ENCODE data around the gene KTI12.
"Not testable (repeated sequence)": the region's sequence is repeated elsewhere in the genome, so short reads cannot be mapped to it uniquely, and the experiment has no call there.

KTI12 gene

DNA sequence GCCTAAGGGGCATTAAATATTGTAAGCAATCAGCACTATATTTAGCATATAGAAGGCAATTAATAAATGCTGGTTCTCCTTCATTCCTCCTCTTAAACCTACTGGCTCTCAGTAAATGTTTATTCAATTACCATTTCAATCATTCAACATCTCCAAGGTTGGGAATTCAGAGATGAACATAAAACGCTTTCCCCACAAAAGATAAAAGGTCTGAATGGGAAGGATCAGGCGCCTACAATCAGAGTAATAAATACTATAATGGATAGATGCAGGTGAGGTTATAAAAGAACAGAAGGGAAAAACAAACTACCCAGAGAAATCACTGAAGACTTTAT, 407 bp upstream of the KTI12 start:
- peak overlapping the region; percentile 76 for H3K4me3 ChIP-seq (ENCODE audit: low read length)
- H3K9me3 ChIP-seq (ENCODE audit: control insufficient read depth, low read length), result no peaks in the 10 kb centered on the region
- H3K36me3 ChIP-seq (ENCODE audit: control insufficient read depth, insufficient read depth, low read length), result no peaks in the 10 kb centered on the region
- no peaks in the 10 kb centered on the region for H3K27me3 ChIP-seq (ENCODE audit: control insufficient read depth, insufficient read depth, low read length)
- H3K4me1 ChIP-seq (ENCODE audit: control insufficient read depth, insufficient read depth, low read length), result peaks cover 23% of the 10 kb centered on the region
- peak overlapping the region; percentile 76 for H3K9ac ChIP-seq (ENCODE audit: low read length)

DNA sequence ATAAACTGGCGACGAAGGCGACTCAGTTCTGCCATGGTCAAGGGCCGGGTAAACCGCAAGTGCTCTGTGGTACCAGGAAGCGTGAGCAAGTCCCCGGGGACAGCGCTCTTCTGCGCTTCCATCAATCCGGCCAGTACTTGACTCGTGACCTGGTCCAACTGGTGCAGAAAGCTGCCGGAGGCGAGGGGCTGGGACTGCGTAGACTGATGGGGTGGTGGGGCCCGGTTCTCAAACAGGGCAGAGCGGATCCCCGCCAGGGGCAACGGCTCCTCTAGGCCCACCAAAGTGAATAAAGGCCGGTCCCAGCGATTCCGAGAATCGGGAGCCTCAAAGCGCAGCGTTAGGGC, 852 bp downstream of the KTI12 start:
- no peaks in the 10 kb centered on the region for H3K36me3 ChIP-seq (ENCODE audit: control insufficient read depth, insufficient read depth, low read length)
- no peaks in the 10 kb centered on the region for H3K27me3 ChIP-seq (ENCODE audit: control insufficient read depth, insufficient read depth, low read length)
- H3K4me1 ChIP-seq (ENCODE audit: control insufficient read depth, insufficient read depth, low read length), result peaks cover 34% of the 10 kb centered on the region
- H3K9me3 ChIP-seq (ENCODE audit: control insufficient read depth, low read length), result no peaks in the 10 kb centered on the region
- peak overlapping the region; percentile 76 for H3K4me3 ChIP-seq (ENCODE audit: low read length)
- H3K9ac ChIP-seq (ENCODE audit: low read length), result peak overlapping the region; percentile 76

DNA sequence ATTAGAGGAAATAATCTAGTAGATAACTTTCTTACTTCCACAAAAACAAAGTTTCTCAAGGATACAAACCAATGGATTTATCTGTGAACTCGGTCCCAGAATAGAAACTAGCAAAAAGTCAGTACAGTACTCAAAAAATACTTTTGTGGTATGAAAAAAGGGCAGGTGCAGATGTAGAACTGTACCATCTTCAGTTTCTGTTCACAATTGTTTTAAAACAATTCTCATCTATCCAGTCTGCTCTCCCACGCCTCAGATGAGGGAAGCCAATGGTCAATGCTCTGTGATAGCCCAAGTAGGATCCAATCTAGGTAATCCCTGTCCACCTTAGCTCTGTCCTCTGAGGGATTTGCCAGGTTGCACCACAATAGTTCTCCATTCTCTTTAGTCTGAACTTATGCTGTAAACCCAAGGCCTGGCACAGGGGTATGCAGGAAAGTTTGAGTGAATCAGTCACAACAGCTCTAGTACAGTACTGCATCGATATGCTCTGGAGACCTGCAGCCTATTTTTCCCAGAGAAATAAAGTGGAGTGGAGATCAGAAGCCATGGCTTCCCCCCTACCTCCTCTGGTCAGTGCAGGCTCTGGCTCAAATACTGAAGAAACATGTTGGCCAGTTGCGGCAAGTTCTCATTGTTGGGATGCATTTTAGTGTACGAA, 1.4 kb downstream of the KTI12 start:
- no peaks in the 10 kb centered on the region for H3K9me3 ChIP-seq (ENCODE audit: control insufficient read depth, low read length)
- H3K4me1 ChIP-seq (ENCODE audit: control insufficient read depth, insufficient read depth, low read length), result peaks cover 36% of the 10 kb centered on the region
- H3K4me3 ChIP-seq (ENCODE audit: low read length), result peak overlapping the region; percentile 76

DNA sequence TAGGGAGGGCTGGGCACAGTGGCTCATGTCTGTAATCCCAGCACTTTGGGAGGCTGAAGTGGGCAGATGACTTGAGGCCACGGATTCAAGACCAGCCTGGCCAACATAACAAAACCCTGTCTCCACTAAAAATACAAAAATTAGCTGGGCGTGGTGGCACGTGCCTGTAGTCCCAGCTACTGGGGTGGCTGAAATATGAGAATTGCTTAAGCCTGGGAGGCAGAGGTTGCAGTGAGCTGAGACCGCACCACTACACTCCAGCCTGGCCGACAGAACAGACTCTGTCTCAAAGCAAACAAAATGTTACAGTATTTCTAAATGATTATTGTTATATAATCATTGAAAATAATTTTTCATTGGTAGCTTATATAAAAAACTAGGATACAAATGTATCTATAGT, 4.8 kb downstream of the KTI12 start:
- peaks cover 34% of the 10 kb centered on the region for H3K4me1 ChIP-seq (ENCODE audit: control insufficient read depth, insufficient read depth, low read length)
- H3K27me3 ChIP-seq (ENCODE audit: control insufficient read depth, insufficient read depth, low read length); H3K36me3 ChIP-seq (ENCODE audit: control insufficient read depth, insufficient read depth, low read length); H3K9me3 ChIP-seq (ENCODE audit: control insufficient read depth, low read length); H3K9ac ChIP-seq (ENCODE audit: low read length); H3K4me3 ChIP-seq (ENCODE audit: low read length): not testable (repeated sequence)

More for the DNA sequence above, 1.4 kb downstream of the KTI12 start:
- no peaks in the 10 kb centered on the region for H3K36me3 ChIP-seq (ENCODE audit: control insufficient read depth, insufficient read depth, low read length)
- no peaks in the 10 kb centered on the region for H3K27me3 ChIP-seq (ENCODE audit: control insufficient read depth, insufficient read depth, low read length)
- peak overlapping the region; percentile 76 for H3K9ac ChIP-seq (ENCODE audit: low read length)

DNA sequence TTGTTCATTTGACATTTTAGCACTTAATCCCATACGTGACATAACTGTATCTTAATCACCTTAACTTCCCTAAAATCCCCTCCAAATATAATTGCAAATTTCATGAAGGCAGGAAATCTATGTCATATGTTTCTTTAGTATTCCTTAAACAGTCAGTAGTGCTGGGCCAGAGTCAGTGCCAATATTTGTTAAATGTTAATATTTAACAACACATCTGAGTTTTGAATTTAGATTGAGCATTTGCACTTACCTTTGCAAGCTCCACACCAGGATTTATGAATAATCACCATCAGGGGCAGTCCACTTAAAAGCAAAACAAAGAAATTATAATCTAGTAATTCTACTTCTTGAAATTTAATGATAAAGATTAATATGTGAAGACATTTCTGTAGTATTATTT, 5.3 kb downstream of the KTI12 start:
- H3K4me3 ChIP-seq (ENCODE audit: low read length), result no peak overlapping the region
- peak overlapping the region; percentile 7 for H3K9ac ChIP-seq (ENCODE audit: low read length)
- H3K9me3 ChIP-seq (ENCODE audit: control insufficient read depth, low read length), result no peaks in the 10 kb centered on the region
- peaks cover 32% of the 10 kb centered on the region for H3K4me1 ChIP-seq (ENCODE audit: control insufficient read depth, insufficient read depth, low read length)
- no peaks in the 10 kb centered on the region for H3K36me3 ChIP-seq (ENCODE audit: control insufficient read depth, insufficient read depth, low read length)
- H3K27me3 ChIP-seq (ENCODE audit: control insufficient read depth, insufficient read depth, low read length), result no peaks in the 10 kb centered on the region

DNA sequence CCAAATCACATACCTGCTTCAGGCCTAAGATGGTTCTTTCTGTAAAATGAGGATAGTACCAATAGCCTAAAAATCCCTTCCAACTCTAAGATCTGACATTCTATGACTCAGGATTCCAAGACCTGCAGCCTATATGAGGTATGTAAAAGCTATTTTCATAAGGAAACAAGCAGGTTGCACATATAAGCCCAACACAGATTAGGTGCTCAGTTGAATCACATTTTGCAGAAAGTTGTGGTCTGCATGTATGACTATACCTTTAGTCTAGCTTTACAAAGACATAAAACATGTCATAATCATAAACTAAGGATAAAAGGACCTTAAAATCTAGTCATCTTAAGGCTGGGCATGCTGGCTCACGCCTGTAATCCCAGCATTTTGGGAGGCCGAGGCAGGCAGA, 7.3 kb downstream of the KTI12 start:
- Histone ChIP-seq H3K36me3 (ENCODE audit: control insufficient read depth, insufficient read depth, low read length) (no peaks in the 10 kb centered on the region), H3K4me1 (ENCODE audit: control insufficient read depth, insufficient read depth, low read length) (peaks cover 26% of the 10 kb centered on the region), H3K27me3 (ENCODE audit: control insufficient read depth, insufficient read depth, low read length) (no peaks in the 10 kb centered on the region), H3K9me3 (ENCODE audit: control insufficient read depth, low read length) (no peaks in the 10 kb centered on the region), H3K9ac (ENCODE audit: low read length) (no peak overlapping the region), H3K4me3 (ENCODE audit: low read length) (no peak overlapping the region)

DNA sequence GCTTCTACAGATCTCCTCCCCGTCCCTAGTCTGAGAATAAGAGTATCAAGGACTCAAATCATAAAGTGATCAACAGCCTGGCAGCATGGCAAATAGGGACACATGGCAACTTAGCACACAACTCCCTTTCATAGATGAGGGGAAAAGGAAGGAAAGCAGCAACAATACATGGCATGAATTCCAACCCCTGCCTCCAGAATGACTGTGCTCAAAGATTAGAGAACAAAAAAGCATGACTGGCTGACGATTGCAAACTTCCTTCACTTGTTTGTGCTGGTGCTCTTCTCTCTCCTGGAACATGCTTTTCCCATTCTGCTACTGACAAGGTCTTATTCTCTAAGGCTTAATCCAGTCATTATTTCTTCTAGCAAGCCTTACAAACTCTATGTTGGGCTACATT, 11.5 kb downstream of the KTI12 start:
- no peak overlapping the region for H3K4me3 ChIP-seq (ENCODE audit: low read length)
- no peaks in the 10 kb centered on the region for H3K4me1 ChIP-seq (ENCODE audit: control insufficient read depth, insufficient read depth, low read length)
- H3K27me3 ChIP-seq (ENCODE audit: control insufficient read depth, insufficient read depth, low read length), result no peaks in the 10 kb centered on the region
- H3K9me3 ChIP-seq (ENCODE audit: control insufficient read depth, low read length), result no peaks in the 10 kb centered on the region
- no peaks in the 10 kb centered on the region for H3K36me3 ChIP-seq (ENCODE audit: control insufficient read depth, insufficient read depth, low read length)
- no peak overlapping the region for H3K9ac ChIP-seq (ENCODE audit: low read length)

DNA sequence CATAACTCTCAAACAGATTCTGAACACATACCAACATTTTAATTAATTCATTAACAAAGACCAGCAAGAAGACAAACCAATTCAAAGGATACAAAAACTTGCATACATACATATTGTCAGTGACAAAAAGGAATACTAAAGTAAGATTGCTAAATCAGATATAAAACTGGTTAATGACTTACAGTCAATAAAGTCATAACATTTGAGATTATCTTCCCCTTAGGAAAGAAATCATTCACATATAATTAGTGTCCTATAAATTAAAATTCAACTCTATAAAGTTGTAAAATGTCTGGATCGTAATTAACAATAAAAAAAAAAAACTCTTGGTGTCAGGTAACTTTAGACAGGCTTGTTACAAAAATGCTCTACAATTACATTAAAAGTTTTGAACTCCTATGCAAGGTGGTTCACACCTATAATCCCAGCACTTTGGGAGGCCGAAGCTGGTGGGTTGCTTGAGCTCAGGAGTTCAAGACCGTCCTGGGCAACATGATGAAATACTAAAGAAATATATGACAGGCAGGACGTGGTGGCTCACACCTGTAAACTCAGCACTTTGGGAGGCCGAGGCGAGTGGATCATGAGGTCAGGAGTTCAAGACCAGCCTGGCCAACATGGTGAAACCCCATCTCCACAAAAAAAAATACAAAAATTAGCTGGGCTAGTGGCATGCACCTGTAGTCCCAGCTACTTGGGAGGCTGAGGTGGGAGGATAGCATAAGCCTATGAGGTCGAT, 25.4 kb downstream of the KTI12 start:
- Histone ChIP-seq H3K4me3 (ENCODE audit: low read length) (no peak overlapping the region), H3K9ac (ENCODE audit: low read length) (no peak overlapping the region), H3K9me3 (ENCODE audit: control insufficient read depth, low read length) (no peaks in the 10 kb centered on the region), H3K27me3 (ENCODE audit: control insufficient read depth, insufficient read depth, low read length) (no peaks in the 10 kb centered on the region), H3K36me3 (ENCODE audit: control insufficient read depth, insufficient read depth, low read length) (no peaks in the 10 kb centered on the region), H3K4me1 (ENCODE audit: control insufficient read depth, insufficient read depth, low read length) (peaks cover 5% of the 10 kb centered on the region)

DNA sequence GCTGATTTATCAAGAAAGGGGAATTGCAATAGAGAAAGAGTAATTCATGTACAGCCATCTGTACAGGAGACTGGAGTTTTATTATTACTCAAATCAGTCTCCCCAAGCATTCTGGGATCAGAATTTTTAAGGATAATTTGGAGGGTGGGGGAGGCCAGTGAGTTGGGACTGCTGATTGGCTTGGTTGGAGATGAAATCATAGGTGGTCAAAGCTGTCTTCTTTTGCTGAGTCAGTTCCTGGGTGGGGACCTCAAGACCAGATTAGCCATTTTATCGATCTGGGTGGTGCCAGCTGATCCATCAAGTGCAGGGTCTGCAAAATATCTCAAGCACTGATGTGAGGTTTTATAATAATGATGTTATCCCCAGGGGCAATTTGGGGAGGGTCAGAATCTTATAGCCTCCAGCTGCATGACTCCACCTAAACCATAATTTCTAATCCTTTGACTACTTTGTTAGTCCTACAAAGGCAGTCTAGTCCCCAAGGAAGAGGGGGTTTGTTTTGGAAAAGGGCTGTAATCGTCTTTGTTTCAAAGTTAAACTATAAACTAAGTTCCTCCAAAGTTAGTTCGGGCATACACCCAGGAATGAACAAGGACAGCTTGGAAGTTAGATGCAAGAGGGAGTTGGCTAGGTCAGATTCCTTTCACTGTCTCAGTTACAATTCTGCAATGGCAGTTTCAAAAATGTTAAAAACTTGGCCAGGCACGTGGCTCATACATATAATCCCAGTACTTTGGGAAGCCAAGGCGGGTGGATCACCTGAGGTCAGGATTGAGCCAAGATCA, 26.2 kb downstream of the KTI12 start:
- no peak overlapping the region for H3K4me3 ChIP-seq (ENCODE audit: low read length)
- no peaks in the 10 kb centered on the region for H3K27me3 ChIP-seq (ENCODE audit: control insufficient read depth, insufficient read depth, low read length)
- H3K4me1 ChIP-seq (ENCODE audit: control insufficient read depth, insufficient read depth, low read length), result peaks cover 5% of the 10 kb centered on the region
- H3K9me3 ChIP-seq (ENCODE audit: control insufficient read depth, low read length), result no peaks in the 10 kb centered on the region
- no peaks in the 10 kb centered on the region for H3K36me3 ChIP-seq (ENCODE audit: control insufficient read depth, insufficient read depth, low read length)
- no peak overlapping the region for H3K9ac ChIP-seq (ENCODE audit: low read length)

DNA sequence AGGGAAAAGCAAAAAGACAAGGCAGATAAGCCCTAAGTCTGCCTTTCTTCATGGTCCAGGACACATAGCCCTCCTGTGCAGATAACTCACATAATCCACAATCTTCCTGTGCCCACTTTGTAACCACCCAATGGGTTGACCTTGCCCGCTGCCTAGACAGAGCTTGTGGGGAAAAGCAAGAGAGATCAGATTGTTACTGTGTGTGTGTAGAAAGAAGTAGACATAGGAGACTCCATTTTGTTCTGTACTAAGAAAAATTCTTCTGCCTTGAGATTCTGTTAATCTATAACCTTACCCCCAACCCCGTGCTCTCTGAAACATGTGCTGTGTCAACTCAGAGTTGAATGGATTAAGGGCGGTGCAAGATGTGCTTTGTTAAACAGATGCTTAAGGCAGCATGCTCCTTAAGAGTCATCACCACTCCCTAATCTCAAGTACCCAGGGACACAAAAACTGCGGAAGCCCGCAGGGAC, 27.5 kb downstream of the KTI12 start:
- not testable (repeated sequence) for H3K4me1 ChIP-seq (ENCODE audit: control insufficient read depth, insufficient read depth, low read length); H3K9me3 ChIP-seq (ENCODE audit: control insufficient read depth, low read length)

DNA sequence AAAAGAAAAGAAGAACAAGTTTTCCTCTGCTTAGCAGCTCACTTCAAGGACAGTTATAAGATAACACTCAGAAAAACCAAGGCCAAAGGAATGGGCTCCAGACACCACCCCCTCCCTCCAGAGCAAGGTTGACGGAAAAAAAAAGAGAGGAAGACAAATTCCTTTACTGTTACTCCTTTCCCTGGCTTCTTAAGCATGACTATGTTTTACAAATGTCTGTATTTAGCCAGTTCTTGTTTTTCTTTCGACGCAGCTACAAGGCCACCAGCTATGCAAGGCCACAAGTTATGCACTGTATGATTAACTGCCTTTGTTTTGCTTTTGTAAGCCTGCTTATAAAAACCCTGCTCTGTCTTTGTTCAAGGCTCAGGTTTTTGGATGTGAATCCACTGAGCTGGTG, 28.1 kb downstream of the KTI12 start:
- not testable (repeated sequence) for H3K27me3 ChIP-seq (ENCODE audit: control insufficient read depth, insufficient read depth, low read length); H3K9me3 ChIP-seq (ENCODE audit: control insufficient read depth, low read length); H3K4me1 ChIP-seq (ENCODE audit: control insufficient read depth, insufficient read depth, low read length); H3K36me3 ChIP-seq (ENCODE audit: control insufficient read depth, insufficient read depth, low read length); H3K9ac ChIP-seq (ENCODE audit: low read length); H3K4me3 ChIP-seq (ENCODE audit: low read length)

More for the DNA sequence above, 27.5 kb downstream of the KTI12 start:
- not testable (repeated sequence) for H3K36me3 ChIP-seq (ENCODE audit: control insufficient read depth, insufficient read depth, low read length); H3K4me3 ChIP-seq (ENCODE audit: low read length); H3K9ac ChIP-seq (ENCODE audit: low read length); H3K27me3 ChIP-seq (ENCODE audit: control insufficient read depth, insufficient read depth, low read length)

DNA sequence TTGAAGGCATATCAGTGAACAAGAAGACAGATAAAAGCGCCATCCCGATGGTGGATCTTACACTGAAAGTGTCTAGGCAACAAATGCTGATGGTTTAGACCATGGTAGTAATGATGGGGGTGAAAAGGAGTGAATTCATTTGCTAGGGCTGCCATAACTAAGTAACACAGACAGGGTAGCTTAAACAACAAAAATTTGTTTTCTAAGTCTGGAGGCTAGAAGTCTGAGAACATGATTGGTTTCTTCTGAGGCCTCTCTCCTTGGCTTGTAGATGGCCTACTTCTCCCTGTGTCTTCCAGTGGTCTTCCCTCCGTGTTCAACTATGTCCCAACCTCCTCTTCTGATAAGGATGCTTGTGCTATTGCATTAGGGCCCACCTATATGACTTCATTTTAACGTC, 29.7 kb downstream of the KTI12 start:
- Histone ChIP-seq H3K4me1 (ENCODE audit: control insufficient read depth, insufficient read depth, low read length) (no peaks in the 10 kb centered on the region), H3K9ac (ENCODE audit: low read length) (no peak overlapping the region), H3K4me3 (ENCODE audit: low read length) (no peak overlapping the region), H3K36me3 (ENCODE audit: control insufficient read depth, insufficient read depth, low read length) (no peaks in the 10 kb centered on the region), H3K9me3 (ENCODE audit: control insufficient read depth, low read length) (no peaks in the 10 kb centered on the region), H3K27me3 (ENCODE audit: control insufficient read depth, insufficient read depth, low read length) (no peaks in the 10 kb centered on the region)
